GM12878 (cell line): ENCODE results near the gene AFG1L. TPM values are rescaled to one million over a fixed set of nuclear protein-coding genes. Genes with fewer than 3 reads are reported as not detected.
A peak's percentile ranks its signal among the peaks of the same experiment; 100 is the strongest.

ENCODE experiments used
- E2F8 ChIP-seq: fragments of 450-650 bp; IDR thresholded peaks from 2 replicates; pipeline ENCODE4 v1.6.1; 2018; ENCODE audit warnings: mild to moderate bottlenecking, low read depth, moderate library complexity; ENCODE audit not compliant: partially characterized antibody
- IKZF1 ChIP-seq: fragments of 450-650 bp; conservative IDR thresholded peaks from 2 replicates; pipeline ENCODE4 v1.6.1; 2017; ENCODE audit warnings: antibody characterized with exemption, mild to moderate bottlenecking
- MLLT1 ChIP-seq: fragments of 450-650 bp; IDR thresholded peaks from 2 replicates; pipeline ENCODE4 v1.6.1; 2016; ENCODE audit warnings: mild to moderate bottlenecking
- NFXL1 ChIP-seq: fragments of 450-650 bp; IDR thresholded peaks from 2 replicates; pipeline ENCODE4 v1.6.1; 2017; ENCODE audit warnings: antibody characterized with exemption, mild to moderate bottlenecking, borderline replicate concordance
- NFYB ChIP-seq: IDR thresholded peaks from 2 replicates; pipeline ENCODE4 v1.6.1; 2011; ENCODE audit warnings: low read depth, mild to moderate bottlenecking, low read length, improper control_type of control experiment, moderate library complexity; ENCODE audit not compliant: insufficient read depth
- POLR2AphosphoS2 ChIP-seq: IDR thresholded peaks from 2 replicates; pipeline ENCODE4 v1.6.1; 2011; ENCODE audit warnings: low read depth, mild to moderate bottlenecking, low read length, improper control_type of control experiment, moderate library complexity
- RAD21 ChIP-seq: IDR thresholded peaks from 2 replicates; pipeline ENCODE4 v1.6.1; 2011; ENCODE audit warnings: mild to moderate bottlenecking, low read depth, low read length, moderate library complexity; ENCODE audit not compliant: insufficient read depth
- RELA ChIP-seq: fragments of 450-650 bp; IDR thresholded peaks from 2 replicates; pipeline ENCODE4 v1.8.0; 2014; ENCODE audit warnings: borderline replicate concordance; ENCODE audit not compliant: partially characterized antibody
- SIN3A ChIP-seq: IDR thresholded peaks from 2 replicates; pipeline ENCODE4 v1.6.1; 2012; ENCODE audit warnings: low read depth, low read length, improper control_type of control experiment
- SMC3 ChIP-seq: IDR thresholded peaks from 2 replicates; pipeline ENCODE4 v1.6.1; 2011; ENCODE audit warnings: low read length, improper control_type of control experiment, borderline replicate concordance
- ZBTB33 ChIP-seq: fragments of 450-650 bp; IDR thresholded peaks from 2 replicates; pipeline ENCODE4 v1.6.1; 2017; ENCODE audit warnings: mild to moderate bottlenecking
- ZSCAN29 ChIP-seq: fragments of 450-650 bp; IDR thresholded peaks from 2 replicates; pipeline ENCODE4 v1.6.1; 2017; ENCODE audit warnings: mild to moderate bottlenecking, moderate library complexity
- polyA plus RNA-seq, 11 experiments: library from polyadenylated mRNA; depleted of rRNA in 4 of 11; unstranded in 6 of 11; stranded (reverse) in 5 of 11; fragments of >200 nt; fragmentation: Nextera tagmentation in 4 of 11; fragmentation: Illumina TruSeq in 1 of 11; extraction: Ambion mirVana in 4 of 11; extraction: Trizol in 1 of 11; gene quantifications; 1 replicate in 1 of 11; 2 replicates in 10 of 11; pipeline versions ENCODE4 v1.2.1 to v1.2.3, GENCODE V29; 2011 to 2016; ENCODE audit warnings: inconsistent platforms in 2 of 11, missing spikeins in 2 of 11, low read depth in 1 of 11
- total RNA-seq, 4 experiments: library from RNA; depleted of rRNA in 3 of 4; stranded (reverse); fragments of >200 nt in 3 of 4; fragmentation: Illumina TruSeq in 1 of 4; extraction: Trizol in 1 of 4; gene quantifications; 2 replicates each; pipeline versions ENCODE4 v1.2.1 to v1.2.3, GENCODE V29; 2013 to 2021

AFG1L gene
- total and polyA plus RNA-seq, 10 of the 15 experiments (the other 5 are each of a cell fraction or from before 2014, with no cell fraction given) = 2.3 to 9.0 (median 4.3) TPM

GRCh38 chr6:108541843-108542759 is 247.2 kb downstream of the AFG1L start (continued):
- no peak for TF ChIP-seq ZBTB33
- TF ChIP-seq RAD21 = peak; percentile 95
- TF ChIP-seq MLLT1 = 0 out of 2 replicates have a peak, but pooled peaks have one; percentile 31
- no peak for TF ChIP-seq NFXL1
- no peak for TF ChIP-seq RELA
- TF ChIP-seq IKZF1 = no peak
- peak; percentile 99 for TF ChIP-seq SMC3
- TF ChIP-seq SIN3A = no peak
- no peak for TF ChIP-seq E2F8
- no peak for TF ChIP-seq NFYB
- TF ChIP-seq POLR2AphosphoS2 = no peak
- no peak for TF ChIP-seq ZSCAN29
